DMS79 (cell line): ENCODE data around the gene SLC35B4.

Experiments used
- DNase-seq: peaks from one replicate; lab custom pipeline; 2025; lab: John Stamatoyannopoulos, UW

The SLC35B4 gene

GRCh38 chr7:134316539-134317344 is at the start of gene SLC35B4:
SLC35B4 (minus strand) TSS chr7:134316930; CDS start chr7:134316751, 179 bp downstream.
- peak; percentile 97 for DNase-seq

GRCh38 chr7:134366481-134366880 is 49.8 kb upstream of the SLC35B4 start:
- no peak for DNase-seq

- no peak for DNase-seq
Observed at GRCh38 chr7:134365341-134366054, 48.8 kb upstream of the SLC35B4 start.

GRCh38 chr7:134364619-134365037 is 47.9 kb upstream of the SLC35B4 start:
- no peak for DNase-seq

GRCh38 chr7:134362587-134363483 is 46.1 kb upstream of the SLC35B4 start:
- no peak for DNase-seq

- no peak for DNase-seq
Observed at GRCh38 chr7:134359787-134360432, 43.2 kb upstream of the SLC35B4 start.

GRCh38 chr7:134357486-134357885 is 40.8 kb upstream of the SLC35B4 start:
- no peak for DNase-seq

- DNase-seq, result no peak
Observed at GRCh38 chr7:134356421-134356936, 39.7 kb upstream of the SLC35B4 start.

GRCh38 chr7:134355927-134356326 is 39.2 kb upstream of the SLC35B4 start:
- no peak for DNase-seq

- DNase-seq, result no peak
Observed at GRCh38 chr7:134355004-134355525, 38.3 kb upstream of the SLC35B4 start.

GRCh38 chr7:134353411-134353810 is 36.7 kb upstream of the SLC35B4 start:
- DNase-seq, result no peak

GRCh38 chr7:134351424-134351823 is 34.7 kb upstream of the SLC35B4 start:
- DNase-seq, result no peak

- no peak for DNase-seq
Observed at GRCh38 chr7:134350709-134351108, 34.0 kb upstream of the SLC35B4 start.

GRCh38 chr7:134347567-134347966 is 30.8 kb upstream of the SLC35B4 start:
- no peak for DNase-seq

GRCh38 chr7:134343796-134344195 is 27.1 kb upstream of the SLC35B4 start:
- no peak for DNase-seq

- no peak for DNase-seq
Observed at GRCh38 chr7:134343136-134343535, 26.4 kb upstream of the SLC35B4 start.

- no peak for DNase-seq
Observed at GRCh38 chr7:134339475-134339874, 22.7 kb upstream of the SLC35B4 start.

GRCh38 chr7:134337980-134338379 is 21.2 kb upstream of the SLC35B4 start:
- no peak for DNase-seq

- DNase-seq, result no peak
Observed at GRCh38 chr7:134334408-134334807, 17.7 kb upstream of the SLC35B4 start.

GRCh38 chr7:134333943-134334342 is 17.2 kb upstream of the SLC35B4 start:
- DNase-seq, result no peak

GRCh38 chr7:134332892-134333291 is 16.2 kb upstream of the SLC35B4 start:
- no peak for DNase-seq
